Vagina (tissue), 2 donors: ENCODE measurements around the gene RASGEF1C.

Experiments
- CTCF ChIP-seq, 3 experiments: fragments of 450-650 bp in 2 of 3; fragments of 200-600 bp in 1 of 3; sonication (generic) in 1 of 3; IDR thresholded peaks; one replicate each; pipeline ENCODE4 v1.5.1; 2017 to 2019; ENCODE audit warnings: antibody characterized with exemption in 3 of 3, mild to moderate bottlenecking in 2 of 3, moderate library complexity in 2 of 3
- POLR2A ChIP-seq, 2 donors: fragments of 450-650 bp; IDR thresholded peaks; one replicate each; pipeline ENCODE4 v1.6.1; 2017; ENCODE audit warnings: antibody characterized with exemption in 2 of 2, mild to moderate bottlenecking in 2 of 2, moderate library complexity in 2 of 2
- POLR2AphosphoS5 ChIP-seq, 2 donors: sonication (generic); formaldehyde crosslinking; IDR thresholded peaks; one replicate each; pipeline ENCODE4 v1.9.0; 2017; ENCODE audit warnings: antibody characterized with exemption in 2 of 2, mild to moderate bottlenecking in 2 of 2, low read depth in 1 of 2; ENCODE audit not compliant: insufficient read depth in 1 of 2

GRCh38 chr5:180067986-180068385, 141.0 kb downstream of the RASGEF1C start:
- no peak for TF ChIP-seq POLR2A (IDR thresholded peaks at IDR 0.05)
- TF ChIP-seq CTCF (IDR thresholded peaks at IDR 0.05): no peak
- TF ChIP-seq POLR2AphosphoS5 (IDR thresholded peaks at IDR 0.05; ENCODE audit: insufficient read depth in 1 of 2, low read depth in 1 of 2): no peak
